ELF-1 (cell line): ENCODE results near the gene TGM2.

Experiments
- DNase-seq: peaks from one replicate; pipeline ENCODE4 v3.0.0-alpha.2; 2016; ENCODE audit warnings: low read depth, low spot score

TGM2 gene

DNA sequence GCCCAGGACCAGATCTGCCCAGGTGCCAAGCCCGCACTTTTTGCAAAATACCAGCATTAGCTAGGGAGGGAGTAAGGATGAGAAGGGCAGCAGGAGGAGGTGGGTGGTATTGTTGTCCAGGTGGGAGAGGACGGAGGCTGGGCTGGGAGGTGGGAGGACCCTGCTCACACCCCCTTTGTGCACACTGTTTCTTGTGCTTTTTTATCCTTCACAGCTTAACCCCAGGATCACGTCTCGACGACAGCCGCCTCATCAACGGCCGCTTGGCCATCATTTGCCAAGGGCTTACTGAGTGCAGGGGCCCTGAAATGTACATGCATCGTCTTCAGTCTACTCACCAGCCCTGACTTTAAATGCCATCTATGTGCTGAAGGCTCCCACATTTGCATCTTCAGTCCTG is 12.1 kb upstream of the TGM2 start:
- DNase-seq, result no peak

DNA sequence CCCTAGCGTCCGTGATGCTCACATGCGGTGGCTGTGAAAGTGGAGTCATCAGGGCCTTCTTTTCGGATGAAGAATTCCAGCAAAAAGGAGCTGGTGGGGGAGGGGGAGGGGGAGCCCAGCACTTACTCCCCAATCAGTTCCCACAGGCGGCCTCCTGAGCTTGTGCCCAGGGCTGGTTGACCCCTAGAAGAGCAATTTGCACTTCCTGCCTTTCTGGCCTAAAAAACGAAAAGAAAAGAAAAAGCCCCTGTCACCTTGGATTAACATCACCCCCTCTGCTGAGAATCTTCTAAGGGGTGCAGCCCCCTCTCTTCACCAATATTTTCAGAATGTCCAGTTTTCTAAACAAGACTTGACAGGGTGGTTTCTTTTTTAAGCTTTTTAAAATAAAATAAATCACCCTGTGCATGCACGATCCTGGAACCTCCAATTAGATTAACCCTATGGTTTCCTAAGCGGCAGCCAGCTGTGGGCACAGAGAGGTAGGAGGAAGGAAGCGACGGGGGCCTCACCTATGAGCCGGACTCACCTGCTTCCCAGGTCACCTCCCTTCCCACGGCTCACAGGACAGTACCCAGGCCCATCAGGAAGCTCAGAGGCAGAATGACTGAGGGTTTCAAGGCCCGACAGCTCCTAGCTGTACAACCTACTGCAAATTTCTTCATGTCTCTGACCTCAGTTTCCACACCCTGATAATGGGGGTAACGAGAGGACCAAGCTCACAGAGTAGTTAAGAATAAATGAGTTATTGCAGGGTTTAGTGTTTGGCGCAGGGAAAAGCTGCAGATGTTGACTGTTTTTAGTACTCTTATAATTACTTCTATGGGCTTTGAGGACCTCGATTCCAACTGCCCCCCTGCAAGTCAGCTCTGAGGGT is 10.5 kb upstream of the TGM2 start:
- no peak for DNase-seq

DNA sequence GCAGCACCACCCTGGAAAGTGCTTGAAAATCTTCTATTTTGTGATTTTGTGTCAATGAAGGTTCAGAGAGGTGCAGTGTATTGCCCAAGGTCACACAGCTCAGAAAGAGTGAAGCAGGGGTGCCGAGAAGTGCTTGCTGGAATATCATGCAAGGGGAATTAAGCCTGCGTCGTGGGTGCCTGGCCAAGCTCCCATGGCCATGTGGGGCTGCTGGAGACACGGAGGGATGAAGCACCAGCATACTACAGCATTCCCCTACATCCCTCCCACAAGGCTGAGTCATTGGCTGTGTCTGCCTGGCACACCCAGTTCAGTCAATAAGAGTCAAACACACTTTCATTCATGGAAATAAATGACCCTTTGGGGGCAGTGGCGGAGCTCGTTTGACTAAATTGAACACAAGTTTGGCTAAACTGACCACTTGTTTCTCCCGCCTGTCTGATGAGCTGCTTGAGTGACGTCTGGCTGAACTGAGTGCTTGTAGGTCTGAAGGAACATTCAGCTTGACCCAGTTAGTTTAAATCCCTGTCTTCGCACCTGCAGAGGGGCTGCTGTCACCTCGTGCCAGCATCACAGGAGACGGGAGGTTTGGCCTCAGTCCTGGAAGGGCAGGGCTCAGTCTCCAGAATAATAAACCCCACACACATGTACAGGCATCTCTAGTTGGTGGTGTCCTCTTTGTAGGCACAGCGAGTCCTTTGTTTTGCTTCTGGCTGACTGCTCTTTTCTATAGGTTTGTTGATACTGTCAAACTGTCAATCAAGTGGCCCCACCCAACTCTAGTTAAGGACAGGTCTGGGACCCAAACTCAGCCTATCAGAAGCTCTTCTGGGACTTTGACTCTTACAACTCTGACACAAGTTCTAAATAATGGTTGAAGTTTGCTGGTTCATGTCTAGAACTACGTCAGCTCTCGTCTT is 8.4 kb upstream of the TGM2 start:
- DNase-seq, result peak; percentile 78

GRCh38 chr20:38172408-38172807 is 7.3 kb upstream of the TGM2 start:
- no peak for DNase-seq

DNA sequence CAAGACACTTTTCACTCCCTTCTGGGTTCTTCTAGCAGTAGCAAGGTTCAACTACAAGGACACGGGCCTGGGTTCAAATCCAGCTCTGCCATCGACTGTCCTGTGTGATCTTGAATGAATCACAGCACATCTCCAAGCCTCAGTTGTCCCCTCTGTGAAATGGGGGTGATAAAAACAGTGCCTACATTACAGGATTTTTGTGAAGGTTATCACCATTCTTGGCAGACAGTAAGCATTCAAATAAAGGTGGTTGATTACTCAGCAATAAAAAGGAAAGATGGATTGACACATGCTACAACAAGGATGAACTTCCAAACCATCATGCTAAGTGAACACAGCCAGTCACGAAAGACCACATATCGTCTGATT is 6.6 kb upstream of the TGM2 start:
- DNase-seq, result no peak

- peak; percentile 54 for DNase-seq
These were observed 6.0 kb upstream of the TGM2 start for GRCh38 chr20:38170826-38171674.

DNA sequence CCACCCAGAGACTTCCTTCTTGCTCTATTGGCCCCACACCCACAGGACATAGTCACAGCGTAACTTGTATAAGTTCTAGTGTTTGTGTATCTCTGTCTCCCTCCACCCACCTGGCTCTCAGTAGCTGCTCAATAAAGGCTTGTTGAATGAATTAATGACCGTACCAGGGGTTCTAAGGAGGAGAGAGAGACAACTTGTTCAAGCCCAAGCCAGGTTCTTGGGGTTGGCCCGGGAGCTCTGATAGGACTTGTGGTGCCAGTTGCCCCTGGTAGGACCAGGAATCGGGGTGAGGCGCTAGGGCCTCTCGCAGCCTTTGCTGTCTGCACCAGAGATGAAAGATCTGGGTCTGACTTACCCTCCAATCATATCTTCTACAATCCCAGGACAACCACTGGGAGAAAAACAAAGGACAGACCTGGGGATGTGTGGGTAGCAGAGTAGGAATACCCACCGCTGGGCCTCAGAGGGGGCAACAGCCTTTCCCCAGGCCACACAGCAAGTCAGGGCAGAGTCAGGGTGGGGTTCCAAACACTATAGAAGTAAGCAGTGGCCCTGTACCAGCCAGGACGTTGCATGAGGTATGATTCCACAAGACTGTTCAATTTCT is 5.3 kb upstream of the TGM2 start:
- DNase-seq, result no peak

- DNase-seq, result no peak
These were observed 4.6 kb upstream of the TGM2 start for GRCh38 chr20:38169636-38170193.

- peak; percentile 51 for DNase-seq
These were observed 3.9 kb upstream of the TGM2 start for GRCh38 chr20:38168791-38169589.

DNA sequence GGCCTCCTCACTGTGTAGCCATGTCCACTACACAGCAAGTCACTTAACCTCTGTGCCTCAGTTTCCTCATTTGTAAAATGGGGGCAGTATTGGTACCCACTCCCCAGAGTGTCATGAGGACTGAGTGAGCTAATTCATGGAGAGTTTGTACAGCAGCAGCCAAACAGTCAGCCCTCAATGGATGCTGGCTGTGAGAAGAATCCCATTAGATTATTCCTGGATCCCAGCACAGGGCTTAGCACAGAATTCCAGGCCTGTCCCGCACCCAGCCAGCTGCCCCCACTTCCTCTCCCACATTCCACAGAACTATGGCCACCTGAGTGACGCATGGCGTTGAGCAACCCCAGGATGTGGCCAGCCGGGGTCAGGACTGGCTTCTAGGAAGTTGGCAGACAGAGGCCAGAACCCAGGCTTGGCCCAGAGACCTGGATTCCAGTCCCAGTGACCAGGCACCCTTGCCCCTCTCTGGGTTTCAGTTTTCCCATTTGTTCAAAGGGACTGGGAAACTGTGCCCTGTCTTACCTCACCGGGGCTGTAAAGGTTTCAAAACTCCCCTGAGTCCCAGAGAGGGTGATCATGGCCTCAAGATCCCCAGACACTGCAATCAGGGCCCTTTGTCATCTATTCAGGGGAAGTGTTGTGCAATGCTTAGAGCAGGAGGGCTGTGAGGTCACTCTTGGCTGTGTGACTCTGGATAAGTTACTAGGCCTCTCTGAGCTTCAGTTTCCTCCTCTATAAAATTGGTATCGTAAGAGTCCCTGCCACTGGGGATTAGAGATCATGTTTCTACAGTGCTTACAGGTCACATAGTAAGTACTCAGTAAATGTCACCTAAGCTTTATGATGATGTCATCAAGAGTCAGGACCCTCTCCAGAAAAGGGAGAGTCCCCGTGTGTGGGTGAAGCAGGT is 3.0 kb upstream of the TGM2 start:
- DNase-seq, result peak; percentile 86

DNA sequence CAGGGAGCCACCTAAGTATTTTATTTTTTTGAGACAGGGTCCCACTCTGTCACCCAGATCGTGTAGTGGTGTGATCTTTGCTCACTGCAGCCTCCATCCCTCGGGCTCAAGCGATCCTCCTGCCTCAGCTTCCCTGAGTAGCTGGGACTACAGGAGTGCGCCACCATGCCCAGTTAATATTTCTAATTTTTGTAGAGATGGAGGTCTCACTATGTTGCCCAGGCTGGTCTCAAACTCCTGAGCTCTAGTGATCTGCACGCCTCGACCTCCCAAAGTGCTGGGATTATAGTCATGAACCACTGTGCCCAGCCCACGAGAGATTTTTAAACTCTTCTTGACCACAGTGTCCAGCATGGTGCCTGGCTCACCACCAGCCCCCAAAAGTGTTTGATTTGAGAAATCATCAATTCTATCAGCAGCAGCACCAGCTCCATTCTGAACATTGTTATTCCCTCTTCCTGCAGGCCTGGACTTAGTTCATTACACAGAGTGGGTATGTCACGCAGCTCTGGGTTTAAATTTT is 2.3 kb upstream of the TGM2 start:
- DNase-seq, result no peak

DNA sequence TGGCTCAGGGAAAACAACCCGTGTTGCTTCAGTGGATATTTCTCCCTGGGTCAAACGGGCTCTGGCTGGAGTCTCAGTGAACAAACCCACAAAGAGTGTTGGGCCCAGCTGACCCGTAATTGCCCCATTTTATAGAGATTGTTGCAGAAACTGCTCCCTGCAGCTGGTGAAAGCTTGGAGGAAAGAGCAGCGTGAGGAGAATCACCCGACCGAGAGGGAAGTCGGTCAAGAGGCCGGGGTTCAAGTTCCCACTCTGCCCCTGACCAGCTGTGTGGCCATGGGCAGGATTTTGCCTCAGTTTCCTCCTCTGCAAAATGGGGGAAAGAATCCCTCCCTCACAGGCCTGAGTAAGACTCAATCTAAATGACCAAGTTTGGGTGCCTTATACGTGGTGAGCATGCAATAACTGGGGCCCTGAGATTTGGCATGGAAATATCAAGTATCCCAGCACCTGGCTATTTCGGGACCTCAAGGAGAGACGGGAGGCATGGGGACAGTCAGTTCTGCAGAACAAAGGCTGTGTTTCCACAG is 1.7 kb upstream of the TGM2 start:
- no peak for DNase-seq

DNA sequence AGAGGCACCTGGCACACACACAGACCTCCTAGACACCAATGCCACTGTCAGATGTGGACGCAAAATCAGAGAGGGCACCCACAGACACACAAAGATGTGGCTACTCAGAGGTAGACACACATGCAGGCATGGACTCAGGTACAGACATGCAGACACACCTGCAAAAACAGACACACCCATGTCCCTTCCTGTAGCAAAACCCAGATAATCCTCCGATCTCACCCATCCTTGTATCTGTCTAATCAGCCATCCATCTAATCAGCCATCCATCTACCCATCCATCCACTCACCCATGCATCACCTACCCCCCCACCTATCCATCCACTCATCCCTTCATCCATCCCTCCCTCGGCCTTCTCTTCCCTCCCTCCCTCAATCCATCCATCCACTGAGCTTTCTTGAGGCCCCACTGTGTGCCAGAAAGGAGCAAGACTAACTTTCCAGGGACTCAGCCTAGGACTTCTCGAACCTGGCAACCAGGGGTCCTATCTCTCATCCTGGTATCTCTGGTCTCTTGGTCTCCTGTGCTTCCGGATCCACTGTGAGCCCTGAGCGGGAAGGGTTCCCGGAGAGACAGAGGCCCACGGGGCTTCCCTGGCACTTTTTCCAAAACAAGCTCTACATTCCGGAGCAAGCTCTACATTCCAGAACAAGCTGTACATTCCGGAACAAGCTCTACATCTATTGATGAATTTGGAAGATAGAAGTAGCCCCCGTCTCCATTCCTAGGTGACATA is 1.1 kb upstream of the TGM2 start:
- DNase-seq, result peak; percentile 39

GRCh38 chr20:38164624-38165088 is 414 bp downstream of the TGM2 start:
- DNase-seq, result no peak

DNA sequence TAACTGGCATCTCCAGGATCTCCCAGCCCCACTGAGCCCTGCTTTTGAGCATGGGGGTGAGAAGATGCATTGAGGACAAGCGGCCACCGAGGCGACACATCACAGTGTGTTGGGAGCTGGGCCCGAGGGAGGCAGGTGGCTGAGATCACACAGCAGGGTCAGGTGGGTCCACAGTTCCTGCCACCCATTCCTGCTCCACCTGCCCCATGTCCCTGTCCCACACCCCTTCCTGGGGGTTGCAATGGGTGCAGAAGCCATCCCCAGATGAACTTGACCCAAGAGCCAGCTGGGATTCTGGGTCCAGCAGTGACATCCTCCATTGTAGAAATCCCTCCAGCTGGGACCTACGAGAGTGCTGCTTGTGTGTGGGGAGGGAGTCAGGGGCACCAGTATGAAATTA is 1.0 kb downstream of the TGM2 start:
- no peak for DNase-seq

DNA sequence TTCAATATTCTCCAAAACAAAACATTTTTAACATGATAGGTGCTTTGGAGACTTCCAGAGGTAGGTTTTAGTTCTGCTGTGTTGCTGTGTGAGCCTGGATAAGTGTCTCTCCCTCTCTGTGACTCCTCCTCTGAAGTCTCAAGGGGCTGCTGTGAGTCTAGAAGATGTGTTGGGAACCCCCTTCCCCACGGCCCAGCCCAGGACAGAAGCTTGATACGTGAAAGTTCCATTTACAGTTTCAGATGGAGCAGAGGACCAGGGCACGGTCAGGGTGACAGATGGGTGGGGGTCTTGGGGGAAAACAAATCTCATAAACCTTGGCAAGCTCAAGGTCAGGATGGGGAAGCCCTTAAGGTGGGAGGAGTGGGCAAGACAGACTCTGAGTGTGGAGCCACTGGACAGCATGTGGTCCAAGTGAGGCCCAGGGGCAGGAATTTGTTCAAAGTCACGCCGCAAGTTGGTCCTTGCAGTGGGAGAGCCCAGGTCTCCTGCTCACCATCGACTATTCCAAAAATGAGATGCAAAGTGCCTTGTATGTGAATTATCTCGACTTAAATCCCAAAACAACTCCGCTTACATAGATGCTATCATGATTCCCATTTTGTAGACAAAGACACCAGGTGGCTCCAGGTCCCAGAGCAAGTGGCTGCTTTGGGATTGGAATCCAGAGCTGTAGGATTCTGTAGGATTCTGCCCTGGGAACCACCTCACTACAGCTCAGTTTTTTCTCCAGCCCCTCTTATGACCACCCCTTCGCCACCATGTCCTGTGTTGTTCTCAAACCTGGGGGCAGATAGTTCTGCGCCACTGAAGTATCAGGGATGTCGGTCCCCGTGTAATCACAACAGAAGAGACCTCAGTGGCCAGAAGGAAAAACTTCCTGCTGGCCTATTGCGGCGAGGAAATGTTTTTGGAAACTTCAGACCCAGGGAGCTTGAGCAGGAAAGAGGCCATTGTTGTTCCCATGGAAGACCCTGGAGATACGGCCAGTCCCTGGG is 1.9 kb downstream of the TGM2 start:
- no peak for DNase-seq

GRCh38 chr20:38162149-38162548 is 2.9 kb downstream of the TGM2 start:
- no peak for DNase-seq
